ENCODE data around the gene WNT1.

DNA sequence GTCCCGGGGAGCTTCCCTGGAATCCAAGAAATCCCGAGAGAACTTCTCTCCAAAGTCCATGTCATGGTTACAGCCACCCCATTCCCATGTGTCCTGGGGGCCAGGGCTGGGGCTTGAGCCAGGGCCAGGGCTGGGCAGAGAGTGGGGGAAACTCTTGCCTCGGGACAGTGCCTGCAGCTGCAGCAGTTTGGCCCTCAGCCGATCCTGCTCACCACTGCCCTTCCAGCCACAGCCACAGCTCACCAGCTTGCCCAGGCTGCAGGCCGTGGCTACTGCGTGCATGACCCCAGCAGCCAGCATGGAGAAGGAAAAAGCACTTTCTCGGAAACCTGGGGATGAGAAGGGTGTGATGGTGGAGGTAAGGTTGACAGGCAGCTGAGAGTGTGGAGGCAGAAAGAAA lies 10.1 kb upstream of the WNT1 start:
- TF ChIP-seq, protein P1, sequence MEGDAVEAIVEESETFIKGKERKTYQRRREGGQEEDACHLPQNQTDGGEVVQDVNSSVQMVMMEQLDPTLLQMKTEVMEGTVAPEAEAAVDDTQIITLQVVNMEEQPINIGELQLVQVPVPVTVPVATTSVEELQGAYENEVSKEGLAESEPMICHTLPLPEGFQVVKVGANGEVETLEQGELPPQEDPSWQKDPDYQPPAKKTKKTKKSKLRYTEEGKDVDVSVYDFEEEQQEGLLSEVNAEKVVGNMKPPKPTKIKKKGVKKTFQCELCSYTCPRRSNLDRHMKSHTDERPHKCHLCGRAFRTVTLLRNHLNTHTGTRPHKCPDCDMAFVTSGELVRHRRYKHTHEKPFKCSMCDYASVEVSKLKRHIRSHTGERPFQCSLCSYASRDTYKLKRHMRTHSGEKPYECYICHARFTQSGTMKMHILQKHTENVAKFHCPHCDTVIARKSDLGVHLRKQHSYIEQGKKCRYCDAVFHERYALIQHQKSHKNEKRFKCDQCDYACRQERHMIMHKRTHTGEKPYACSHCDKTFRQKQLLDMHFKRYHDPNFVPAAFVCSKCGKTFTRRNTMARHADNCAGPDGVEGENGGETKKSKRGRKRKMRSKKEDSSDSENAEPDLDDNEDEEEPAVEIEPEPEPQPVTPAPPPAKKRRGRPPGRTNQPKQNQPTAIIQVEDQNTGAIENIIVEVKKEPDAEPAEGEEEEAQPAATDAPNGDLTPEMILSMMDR (IDR thresholded peaks at IDR 0.05): no peak
- no peak for TF ChIP-seq POLR2A (IDR thresholded peaks at IDR 0.05)
